Mucosa of rectum (tissue), 2 donors: ENCODE results near the gene RCOR3.
"Not testable (repeated sequence)": the region's sequence is repeated elsewhere in the genome, so short reads cannot be mapped to it uniquely, and the experiment has no call there.

ENCODE experiments used
- H3K27ac ChIP-seq, 2 donors: one replicate each; pipeline ENCODE4 v1.7.0; 2013; ENCODE audit warnings: inconsistent platforms in 2 of 2, low read depth in 2 of 2, low read length in 2 of 2
- H3K27me3 ChIP-seq, 2 donors: one replicate each; pipeline ENCODE4 v1.7.0; 2013; ENCODE audit warnings: low read length in 2 of 2; ENCODE audit not compliant: control insufficient read depth in 2 of 2, insufficient read depth in 2 of 2
- H3K36me3 ChIP-seq, 2 donors: one replicate each; pipeline ENCODE4 v1.7.0; 2013; ENCODE audit warnings: low read length in 2 of 2; ENCODE audit not compliant: control insufficient read depth in 2 of 2, insufficient read depth in 2 of 2
- H3K4me1 ChIP-seq, 2 donors: one replicate each; pipeline ENCODE4 v1.7.0; 2013; ENCODE audit warnings: low read length in 2 of 2, mild to moderate bottlenecking in 1 of 2; ENCODE audit not compliant: control insufficient read depth in 2 of 2, insufficient read depth in 2 of 2
- H3K4me3 ChIP-seq, 2 donors: one replicate each; pipeline ENCODE4 v1.7.0; 2013; ENCODE audit warnings: low read length in 2 of 2
- H3K9ac ChIP-seq, 2 donors: one replicate each; pipeline ENCODE4 v1.7.0; 2013; ENCODE audit warnings: low read length in 2 of 2, low read depth in 1 of 2, mild to moderate bottlenecking in 1 of 2
- H3K9me3 ChIP-seq, 2 donors: one replicate each; pipeline ENCODE4 v1.7.0; 2013; ENCODE audit warnings: low read length in 2 of 2; ENCODE audit not compliant: control insufficient read depth in 2 of 2
- donor health status: healthy.
- donor health status: Normal muscosa, but diverticular disease.

Gene RCOR3

DNA sequence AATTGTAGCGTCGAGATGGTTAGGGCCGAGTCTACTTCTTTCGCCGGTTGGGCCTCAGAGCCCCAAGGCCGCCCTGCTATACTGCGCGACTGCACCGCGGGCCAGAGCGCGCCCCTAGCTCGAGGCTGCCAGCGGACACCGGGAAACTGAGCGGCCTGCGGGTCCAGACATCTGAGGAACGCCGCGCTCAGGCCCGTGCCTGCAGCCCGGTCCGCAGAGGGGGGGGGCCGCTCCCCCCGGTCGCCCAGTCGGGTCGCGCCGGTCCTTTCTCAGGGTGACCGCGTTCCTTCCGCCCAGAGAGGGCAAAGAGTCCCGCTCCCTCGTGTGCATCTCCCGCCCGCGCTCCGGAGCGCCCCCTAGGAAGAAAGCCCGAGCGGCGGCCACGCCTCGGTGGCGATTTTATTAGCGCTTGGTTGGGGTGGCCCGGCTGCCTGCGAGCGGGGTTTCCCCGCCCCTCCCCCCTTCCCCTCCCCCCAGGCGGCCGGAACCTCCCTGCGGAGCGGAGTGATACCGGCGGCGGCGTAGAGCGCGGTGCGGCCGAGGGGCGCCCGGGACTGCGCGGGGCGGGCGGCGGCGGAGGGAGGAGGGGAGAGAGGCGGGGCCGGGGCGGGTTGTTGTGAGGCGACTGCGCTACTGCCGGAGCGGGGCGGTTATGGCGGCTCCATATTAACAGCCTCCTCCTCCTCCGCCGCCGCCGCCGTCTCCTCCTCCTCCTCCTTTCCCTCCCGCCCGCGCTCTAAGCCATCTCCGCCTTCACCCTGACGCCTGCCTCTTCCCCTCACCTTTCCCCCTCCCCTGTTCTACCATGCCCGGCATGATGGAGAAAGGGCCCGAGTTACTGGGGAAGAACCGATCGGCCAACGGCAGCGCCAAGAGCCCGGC, at the start of gene RCOR3:
Gene RCOR3 (plus strand): TSS at position 611 of the 882 bp plus-strand sequence. CDS start 195 bp downstream, at position 806.
- H3K4me3 ChIP-seq = peak within 1 kb of the TSS; percentile 95
- H3K9ac ChIP-seq = peak within 1 kb of the TSS; percentile 93 to 98
- H3K4me1 ChIP-seq = peaks cover 12 to 16% of the 10 kb centered on the region in 2 donors
- H3K36me3 ChIP-seq = peaks cover 0 to 2% of the 10 kb centered on the region in 2 donors
- H3K27ac ChIP-seq = peak within 1 kb of the TSS; percentile 99
- no peaks in the 10 kb centered on the region for H3K27me3 ChIP-seq
- no peaks in the 10 kb centered on the region for H3K9me3 ChIP-seq

DNA sequence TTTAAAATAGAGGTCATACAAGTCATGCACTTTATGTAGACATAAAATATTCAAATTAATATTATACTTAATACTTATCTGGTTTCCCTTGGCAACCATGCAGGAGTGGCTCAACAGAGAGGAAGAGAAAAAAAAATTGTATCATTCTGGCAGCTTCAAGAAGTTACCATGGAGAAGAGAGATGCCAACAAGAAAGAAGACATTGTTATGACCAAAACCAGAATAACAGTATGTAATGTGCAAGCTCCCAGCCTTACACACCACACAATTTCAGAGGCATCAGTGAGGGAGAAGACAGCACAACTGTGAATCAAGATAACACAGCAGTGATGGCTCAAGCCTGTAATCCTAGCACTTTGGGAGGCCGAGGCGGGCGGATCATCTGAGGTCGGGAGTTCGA, 49.1 kb upstream of the RCOR3 start:
- H3K4me1 ChIP-seq = no peaks in the 10 kb centered on the region
- H3K36me3 ChIP-seq = no peaks in the 10 kb centered on the region
- no peak overlapping the region for H3K27ac ChIP-seq
- no peaks in the 10 kb centered on the region for H3K27me3 ChIP-seq
- H3K9me3 ChIP-seq = no peaks in the 10 kb centered on the region
- H3K9ac ChIP-seq = no peak overlapping the region
- H3K4me3 ChIP-seq = no peak overlapping the region

DNA sequence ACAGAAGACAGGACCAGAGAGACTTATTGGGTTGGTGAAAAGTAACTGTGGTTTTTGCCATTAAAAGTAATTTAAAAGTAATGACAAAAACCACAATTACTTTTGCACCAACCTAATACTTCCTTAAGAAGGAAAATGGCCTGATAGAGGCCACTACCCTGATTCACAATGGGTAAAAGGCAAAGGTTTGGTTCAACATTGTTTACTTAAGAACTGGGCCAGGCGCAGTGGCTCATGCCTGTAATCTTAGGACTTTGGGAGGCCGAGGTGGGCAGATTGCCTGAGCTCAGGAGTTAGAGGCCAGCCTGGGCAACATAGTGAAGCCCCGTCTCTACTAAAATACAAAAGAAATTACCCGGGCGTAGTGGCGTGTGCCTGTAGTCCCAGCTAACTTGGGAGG, 48.2 kb upstream of the RCOR3 start:
- Histone ChIP-seq H3K27ac (no peak overlapping the region), H3K9me3 (no peaks in the 10 kb centered on the region), H3K27me3 (no peaks in the 10 kb centered on the region), H3K4me3 (no peak overlapping the region), H3K36me3 (no peaks in the 10 kb centered on the region), H3K4me1 (no peaks in the 10 kb centered on the region), H3K9ac (no peak overlapping the region)

DNA sequence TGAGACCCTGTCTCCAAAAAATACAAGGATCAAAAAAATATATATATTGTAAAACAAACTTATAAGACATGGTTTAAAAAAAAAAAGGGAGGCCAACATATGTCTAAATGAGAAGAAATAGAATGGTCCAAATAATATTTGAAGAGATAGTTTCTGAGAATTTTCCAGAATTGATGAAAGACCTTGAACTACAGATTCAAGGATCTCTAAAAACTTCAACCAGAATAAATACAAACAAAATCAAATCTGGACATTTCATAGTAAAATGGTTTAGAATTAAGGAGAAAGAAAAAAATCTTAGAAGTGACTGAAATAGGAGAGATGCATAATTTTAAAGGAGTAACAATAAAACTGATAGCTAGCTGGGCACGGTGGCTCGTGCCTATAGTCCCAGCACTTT, 45.5 kb upstream of the RCOR3 start:
- Histone ChIP-seq H3K27ac (no peak overlapping the region), H3K27me3 (no peaks in the 10 kb centered on the region), H3K9me3 (no peaks in the 10 kb centered on the region), H3K4me3 (no peak overlapping the region), H3K36me3 (no peaks in the 10 kb centered on the region), H3K9ac (no peak overlapping the region), H3K4me1 (no peaks in the 10 kb centered on the region)

DNA sequence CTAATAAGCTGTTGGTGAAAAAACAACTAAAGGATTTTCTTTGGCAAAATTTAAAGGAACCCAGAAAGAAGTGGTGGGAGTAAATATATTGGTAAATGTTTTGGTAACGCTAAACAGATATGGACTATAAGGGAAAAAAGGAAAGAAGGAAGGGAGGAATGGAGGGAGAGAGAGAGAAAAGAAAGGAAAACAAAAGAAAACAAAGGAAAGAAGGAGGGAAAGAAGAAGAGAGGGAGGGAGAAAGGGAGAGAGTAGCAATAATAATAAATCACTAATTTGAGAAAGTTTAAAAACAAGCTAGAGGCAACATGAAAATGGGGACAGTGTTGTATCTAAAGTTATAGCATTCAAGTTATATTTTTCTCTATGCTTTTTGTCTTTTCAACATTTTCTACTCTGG, 43.6 kb upstream of the RCOR3 start:
- no peaks in the 10 kb centered on the region for H3K4me1 ChIP-seq
- H3K9ac ChIP-seq = no peak overlapping the region
- H3K4me3 ChIP-seq = no peak overlapping the region
- no peaks in the 10 kb centered on the region for H3K27me3 ChIP-seq
- H3K27ac ChIP-seq = no peak overlapping the region
- no peaks in the 10 kb centered on the region for H3K36me3 ChIP-seq
- no peaks in the 10 kb centered on the region for H3K9me3 ChIP-seq

DNA sequence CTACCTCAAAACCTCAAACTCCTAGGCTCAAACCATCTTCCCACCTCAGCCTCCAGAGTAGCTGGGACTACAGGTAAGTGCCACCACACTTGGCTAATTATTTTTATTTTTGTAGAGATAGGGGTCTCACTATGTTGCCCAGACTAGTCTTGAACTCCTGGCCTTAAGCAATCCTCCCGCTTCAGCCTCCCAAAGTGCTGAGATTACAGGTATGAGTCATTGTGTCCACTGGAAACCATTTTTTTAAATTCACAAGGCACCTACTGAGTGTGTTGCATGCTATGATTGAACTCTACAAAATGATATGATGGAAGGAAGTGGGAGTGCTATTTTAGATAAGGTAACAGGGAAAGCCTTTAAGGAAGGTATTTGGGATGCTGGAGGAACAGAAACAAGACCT, 41.8 kb upstream of the RCOR3 start:
- H3K27me3 ChIP-seq = no peaks in the 10 kb centered on the region
- H3K4me3 ChIP-seq = no peak overlapping the region
- H3K36me3 ChIP-seq = no peaks in the 10 kb centered on the region
- H3K27ac ChIP-seq = no peak overlapping the region
- no peaks in the 10 kb centered on the region for H3K4me1 ChIP-seq
- no peaks in the 10 kb centered on the region for H3K9me3 ChIP-seq
- H3K9ac ChIP-seq = no peak overlapping the region

DNA sequence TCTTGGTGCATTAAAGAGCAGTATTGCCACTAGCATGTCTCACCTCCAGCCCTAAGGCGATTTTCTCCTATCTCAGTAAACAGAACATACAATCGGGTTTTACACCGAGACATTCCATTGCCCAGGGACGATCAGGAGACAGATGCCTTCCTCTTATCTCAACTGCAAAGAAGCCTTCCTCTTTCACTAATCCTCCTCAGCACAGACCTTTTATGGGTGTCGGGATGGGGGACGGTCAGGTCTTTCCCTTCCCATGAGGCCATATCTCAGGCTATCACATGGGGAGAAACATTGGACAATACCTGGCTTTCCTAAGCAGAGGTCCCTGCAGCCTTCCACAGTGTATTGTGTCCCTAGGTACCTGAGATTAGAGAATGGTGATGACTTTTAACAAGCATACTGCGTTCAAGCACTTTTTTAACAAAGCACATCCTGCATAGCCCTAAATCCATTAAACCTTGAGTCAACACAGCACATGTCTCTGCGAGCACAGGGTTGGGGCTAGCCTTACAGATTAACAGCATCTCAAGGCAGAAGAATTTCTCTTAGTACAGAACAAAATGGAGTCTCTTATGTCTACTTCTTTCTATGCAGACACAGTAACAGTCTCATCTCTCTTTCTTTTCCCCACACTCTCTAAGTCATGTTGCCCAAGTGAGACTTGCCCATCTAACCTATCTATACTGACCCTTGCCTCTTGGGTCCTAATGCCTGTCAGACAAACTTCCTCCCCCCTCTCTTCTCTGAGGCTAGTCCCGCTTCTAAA, 36.5 kb upstream of the RCOR3 start:
- not testable (repeated sequence) for H3K27ac ChIP-seq, H3K9me3 ChIP-seq, H3K4me3 ChIP-seq, H3K4me1 ChIP-seq, H3K9ac ChIP-seq, H3K36me3 ChIP-seq, H3K27me3 ChIP-seq

DNA sequence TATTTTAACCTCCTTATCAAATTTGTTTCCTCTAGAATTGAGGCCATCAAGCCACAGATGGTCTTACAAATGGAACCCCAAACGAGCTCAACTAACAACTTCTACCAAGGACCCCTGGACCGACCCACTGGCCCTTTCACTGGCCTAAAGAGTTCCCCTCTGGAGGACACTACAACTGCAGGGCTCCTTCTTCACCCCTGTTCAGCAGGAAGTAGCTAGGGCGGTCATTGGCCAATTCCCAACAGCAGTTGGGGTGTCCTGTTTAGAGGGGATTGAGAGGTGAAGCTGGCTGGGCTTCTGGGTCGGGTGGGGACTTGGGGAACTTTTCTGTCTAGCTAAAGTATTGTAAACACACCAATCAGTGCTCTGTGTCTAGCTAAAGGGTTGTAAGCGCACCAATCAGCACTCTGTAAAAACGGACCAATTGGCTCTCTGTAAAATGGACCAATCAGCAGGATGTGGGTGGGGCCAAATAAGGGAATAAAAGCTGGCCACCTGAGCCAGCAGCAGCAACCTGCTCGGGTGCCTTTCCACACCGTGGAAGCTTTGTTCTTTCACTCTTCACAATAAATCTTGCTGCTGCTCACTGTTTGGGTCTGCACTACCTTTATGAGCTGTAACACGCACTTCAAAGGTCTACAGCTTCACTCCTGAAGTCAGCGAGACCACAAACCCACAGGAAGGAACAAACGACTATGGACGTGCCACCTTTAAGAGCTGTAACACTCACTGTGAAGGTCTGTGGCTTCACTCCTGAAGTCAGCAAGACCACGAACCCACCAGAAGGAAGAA, 30.4 kb upstream of the RCOR3 start:
- not testable (repeated sequence) for H3K4me3 ChIP-seq, H3K9ac ChIP-seq, H3K9me3 ChIP-seq, H3K36me3 ChIP-seq, H3K27me3 ChIP-seq, H3K4me1 ChIP-seq, H3K27ac ChIP-seq

DNA sequence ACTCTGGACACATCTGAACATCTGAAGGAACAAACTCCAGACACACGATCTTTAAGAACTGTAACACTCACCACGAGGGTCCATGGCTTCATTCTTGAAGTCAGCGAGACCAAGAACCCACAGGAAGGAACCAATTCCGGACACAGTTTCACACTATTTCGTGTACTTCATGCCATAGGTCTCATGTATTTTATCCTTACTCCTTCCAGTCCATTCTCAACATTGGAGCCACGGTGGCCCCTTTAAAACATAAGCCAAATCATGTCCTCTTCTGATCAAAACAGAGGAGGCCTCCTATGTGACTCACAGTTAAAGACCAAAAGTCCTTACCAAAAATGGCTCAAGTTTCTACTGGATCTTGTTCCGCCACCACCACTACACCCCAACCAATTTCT, 29.8 kb upstream of the RCOR3 start:
- no peak overlapping the region for H3K4me3 ChIP-seq
- H3K36me3 ChIP-seq = no peaks in the 10 kb centered on the region
- H3K9me3 ChIP-seq = no peaks in the 10 kb centered on the region
- no peaks in the 10 kb centered on the region for H3K27me3 ChIP-seq
- H3K4me1 ChIP-seq = no peaks in the 10 kb centered on the region
- H3K27ac ChIP-seq = no peak overlapping the region
- H3K9ac ChIP-seq = no peak overlapping the region

DNA sequence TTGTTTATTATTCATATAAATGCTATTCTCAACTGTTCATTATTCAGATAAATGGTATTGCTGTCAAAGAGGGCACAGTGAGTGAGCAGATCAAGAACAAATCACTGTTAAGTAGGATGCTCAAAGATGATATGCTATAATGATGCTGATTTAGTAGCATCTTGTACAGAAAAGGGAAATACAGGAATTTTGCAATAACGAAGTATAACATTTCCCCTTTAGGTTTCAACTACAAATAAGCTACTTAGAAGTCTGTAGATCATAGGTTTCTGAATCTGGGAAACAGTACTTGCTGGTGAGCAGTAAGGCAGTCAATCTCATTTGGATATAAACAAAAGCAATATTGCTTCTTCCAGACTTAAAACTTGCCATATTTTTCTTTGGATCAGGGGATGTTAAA, 27.3 kb upstream of the RCOR3 start:
- H3K27ac ChIP-seq = no peak overlapping the region
- no peaks in the 10 kb centered on the region for H3K9me3 ChIP-seq
- H3K9ac ChIP-seq = no peak overlapping the region

More for the DNA sequence above, 27.3 kb upstream of the RCOR3 start:
- Histone ChIP-seq H3K4me3 (no peak overlapping the region), H3K27me3 (no peaks in the 10 kb centered on the region), H3K4me1 (no peaks in the 10 kb centered on the region), H3K36me3 (no peaks in the 10 kb centered on the region)
